Activated CD4-positive, alpha-beta T cell treated with anti-CD3 and anti-CD28 coated beads, Interleukin-2, amount 50 U/mL, for 1 hour (primary cell): ENCODE results near the gene MYO19.
"Not testable (repeated sequence)": the region's sequence is repeated elsewhere in the genome, so short reads cannot be mapped to it uniquely, and the experiment has no call there.

Experiments
- DNase-seq: peaks from one replicate; pipeline ENCODE4 v3.0.0-alpha.2; 2020

MYO19 gene

GRCh38 chr17:36459601-36460000 is 75.1 kb downstream of the MYO19 start:
- DNase-seq, result no peak

DNA sequence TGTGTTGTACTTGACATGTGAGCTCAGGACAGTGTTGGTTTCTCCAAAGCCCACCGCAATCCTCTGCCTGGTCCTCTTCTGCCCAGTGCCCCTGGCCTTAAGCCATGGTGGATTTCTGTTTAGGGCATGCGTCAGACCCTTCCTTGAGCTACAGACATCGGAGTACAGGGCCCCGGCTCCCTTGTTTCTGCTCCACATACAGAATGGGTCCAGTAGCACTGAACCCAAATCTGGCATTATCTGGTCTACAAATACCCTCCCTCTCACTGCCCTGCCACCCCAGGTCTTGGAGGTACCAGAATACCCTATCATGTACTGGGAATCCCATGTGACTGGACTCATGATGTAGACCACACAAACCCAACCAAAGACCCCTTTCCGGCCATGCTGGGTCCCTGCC is 75.6 kb downstream of the MYO19 start:
- no peak for DNase-seq

- not testable (repeated sequence) for DNase-seq
These were observed 77.0 kb downstream of the MYO19 start for GRCh38 chr17:36457701-36458100.

- not testable (repeated sequence) for DNase-seq
These were observed 81.8 kb downstream of the MYO19 start for GRCh38 chr17:36452888-36453287.

DNA sequence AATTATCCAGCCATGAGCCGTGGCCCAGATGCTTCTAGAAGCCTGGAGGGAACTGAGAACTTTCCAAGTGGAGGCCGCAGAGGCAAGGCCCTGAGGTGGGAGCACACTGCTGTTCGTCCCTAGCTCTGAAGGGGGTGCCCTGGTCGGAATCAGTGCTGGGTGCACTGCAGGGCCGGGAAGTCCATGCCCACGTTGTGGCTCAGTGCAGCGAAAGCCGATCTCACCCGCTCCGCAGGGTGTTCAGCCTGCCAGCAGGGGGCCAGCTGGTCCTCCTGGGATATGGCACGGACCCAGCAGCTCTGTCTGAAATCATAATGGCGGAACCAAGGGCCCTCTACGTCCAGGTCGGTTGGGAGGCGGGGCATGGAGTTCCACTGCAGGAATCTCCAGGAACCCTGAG is 84.7 kb downstream of the MYO19 start:
- DNase-seq, result not testable (repeated sequence)
